Mucosa of descending colon (tissue), 3 donors: ENCODE measurements around the gene IL17F. TPM values are rescaled to one million over a fixed set of nuclear protein-coding genes. Genes with fewer than 3 reads are reported as not detected.

Source experiments
- ATAC-seq: fragments of 200-7000 bp; cut with Tn5 transposase; one replicate; pipeline ENCODE4 v1.9.1; 2020; ENCODE audit warnings: mild to moderate bottlenecking, moderate library complexity
- DNase-seq, 3 donors: peaks; one replicate each; pipeline ENCODE4 v3.0.0-alpha.2; 2020
- H3K36me3 ChIP-seq: fragments of 200-600 bp; one replicate; pipeline ENCODE4 v1.8.0; 2021; ENCODE audit warnings: low read depth, mild to moderate bottlenecking
- H3K4me1 ChIP-seq: fragments of 200-600 bp; one replicate; pipeline ENCODE4 v1.8.0; 2021; ENCODE audit warnings: low read depth, mild to moderate bottlenecking
- H3K4me3 ChIP-seq: fragments of 200-600 bp; one replicate; pipeline ENCODE4 v1.8.0; 2021; ENCODE audit warnings: mild to moderate bottlenecking
- H3K9me3 ChIP-seq: fragments of 200-600 bp; one replicate; pipeline ENCODE4 v1.8.0; 2021; ENCODE audit warnings: mild to moderate bottlenecking
- CTCF ChIP-seq: fragments of 200-600 bp; IDR thresholded peaks from one replicate; pipeline ENCODE4 v1.8.0; 2022; ENCODE audit warnings: antibody characterized with exemption, mild to moderate bottlenecking
- intact Hi-C, 2 donors: fragments of 100-400 bp; cut with DNase I in 1 of 2; cut with micrococcal nuclease in 1 of 2; formaldehyde crosslinking; loops; one replicate each; pipeline versions ENCODE4 v1.11.0 to v1.11.1; 2022; cut with DNase I, micrococcal nuclease
- total RNA-seq, 3 donors: library from RNA; stranded (reverse); fragmentation: NEBNext Ultra II Directional in 2 of 3; extraction: Animal tissue kit (Norgen Biotek cat#: 25700) in 2 of 3; gene quantifications; one replicate each; pipeline versions ENCODE4 v1.2.1 to v1.2.4, GENCODE V29; 2021 to 2023
- donor health status: DM: no; HTN: no; CAD: no; lungs with moderate emphysema.
- donor health status: DM: no; HTN: no; CAD: no.
- donor health status: DM: no; HTN: yes; CAD: no.

The IL17F gene
- total RNA-seq, 3 donors from 2014 or later = not detected

GRCh38 chr6:52189974-52190373 lies 54.3 kb downstream of the IL17F start:
- TF ChIP-seq CTCF = no peak
- H3K9me3 ChIP-seq = no peaks in the 10 kb centered on the region
- no peaks in the 10 kb centered on the region for H3K36me3 ChIP-seq
- H3K4me1 ChIP-seq = no peaks in the 10 kb centered on the region
- no peak for DNase-seq
- intact Hi-C loops = no loop called here
- no peak overlapping the region for H3K4me3 ChIP-seq
- no peak for ATAC-seq

GRCh38 chr6:52187098-52187497 lies 57.2 kb downstream of the IL17F start:
- H3K36me3 ChIP-seq = no peaks in the 10 kb centered on the region
- H3K4me1 ChIP-seq = no peaks in the 10 kb centered on the region
- TF ChIP-seq CTCF = no peak
- no peak for DNase-seq
- H3K9me3 ChIP-seq = no peaks in the 10 kb centered on the region
- H3K4me3 ChIP-seq = no peak overlapping the region
- no peak for ATAC-seq
- intact Hi-C loops = no loop called here

Other genes starting within 250 kb of the IL17F start
- gene PKHD1, start 156.9 kb downstream of the IL17F start, total RNA-seq = under 1 TPM; 0.12 to 0.22 (median 0.20) TPM
- gene IL17A, start 58.1 kb downstream of the IL17F start, total RNA-seq = not detected
- 10 to 100 TPM; 32.1 to 43.6 (median 36.7) TPM for gene MCM3, start 40.2 kb upstream of the IL17F start, total RNA-seq
- gene PAQR8, start 117.7 kb upstream of the IL17F start, total RNA-seq = 100 to 1,000 TPM in 1 of 3 donors, 10 to 100 TPM in 2; 70.6 to 184 (median 81.4) TPM
- 10 to 100 TPM; 10.8 to 22.2 (median 20.5) TPM for gene EFHC1, start 175.8 kb upstream of the IL17F start, total RNA-seq